Kidney glomerular epithelial cell (primary cell): ENCODE measurements around the gene NXPH3.

ENCODE experiments used
- DNase-seq: peaks from one replicate; lab custom pipeline; 2025; lab: John Stamatoyannopoulos, UW

Gene NXPH3

DNA sequence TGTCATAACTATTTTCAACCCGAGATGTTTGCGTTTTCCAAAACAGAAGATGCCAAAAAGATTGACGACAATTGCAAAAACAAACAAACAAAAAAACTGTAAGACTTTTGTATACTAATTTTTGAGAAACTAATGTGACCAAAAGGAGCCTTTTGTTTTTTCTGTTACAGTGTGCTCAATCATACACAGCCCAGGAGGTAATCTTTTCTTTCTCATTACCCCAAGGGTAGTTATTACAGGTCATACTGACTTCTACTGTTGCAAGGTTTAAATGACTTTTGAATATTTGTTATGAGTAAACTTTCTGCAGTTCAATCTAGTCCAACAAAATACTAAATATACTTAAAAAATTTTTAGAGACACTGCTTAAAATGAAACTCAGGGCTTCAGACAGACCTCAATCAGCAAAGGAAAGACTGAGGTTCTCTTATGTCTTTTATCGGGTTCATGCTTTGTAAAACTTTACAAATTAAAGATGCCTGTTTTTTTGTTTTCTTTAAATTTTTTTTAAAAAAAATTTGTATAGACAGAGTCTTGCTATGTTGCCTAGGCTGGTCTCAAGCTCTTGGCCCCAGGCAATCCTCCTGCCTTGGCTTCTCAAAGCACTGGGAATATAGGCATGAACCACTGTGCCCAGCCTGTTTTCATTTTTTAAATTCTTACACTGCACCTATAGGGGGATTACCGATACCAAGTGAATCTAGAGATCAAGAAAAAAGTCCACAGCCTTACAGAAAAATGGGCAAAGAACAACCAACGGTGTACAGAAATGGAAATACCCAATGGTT, 54.6 kb downstream of the NXPH3 start:
- DNase-seq = no peak

DNA sequence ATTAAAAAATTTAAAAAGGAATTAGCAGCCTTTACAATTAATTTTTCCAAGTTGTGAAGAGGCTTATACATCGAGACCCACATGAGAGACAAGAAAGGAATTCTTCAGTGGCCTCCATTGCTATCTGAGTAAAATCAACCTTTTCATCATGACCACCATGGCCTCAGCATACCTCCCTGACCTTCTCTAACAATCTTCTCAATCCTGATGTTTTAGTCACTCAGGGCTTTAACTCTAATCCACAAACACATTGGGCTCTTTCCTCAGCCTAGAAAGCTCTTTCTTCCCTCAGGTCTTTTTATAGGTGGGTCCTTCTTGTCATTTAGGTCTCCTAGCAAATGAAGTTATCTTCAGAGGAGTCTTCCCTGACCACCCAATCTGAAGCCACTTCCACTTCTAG, 55.8 kb downstream of the NXPH3 start:
- DNase-seq = no peak
